Neuronal stem cell (in vitro differentiated cells): Measurements from ENCODE around the gene CD40.

ENCODE experiments used
- DNase-seq: peaks from one replicate; pipeline ENCODE4 v3.0.0-alpha.2; 2013; ENCODE audit warnings: low spot score
- H2AFZ ChIP-seq: one replicate; pipeline ENCODE4 v1.6.1; 2013; ENCODE audit warnings: mild to moderate bottlenecking, low read length, inconsistent platforms
- H2AK5ac ChIP-seq: 2 replicates; pipeline ENCODE4 v1.6.1; 2013; ENCODE audit warnings: low read depth, mild to moderate bottlenecking, inconsistent platforms, low read length, moderate library complexity, mixed read lengths
- H2BK120ac ChIP-seq: 2 replicates; pipeline ENCODE4 v1.6.1; 2013; ENCODE audit warnings: low read depth, mild to moderate bottlenecking, inconsistent platforms, low read length, moderate library complexity, mixed read lengths
- H2BK12ac ChIP-seq: one replicate; pipeline ENCODE4 v1.6.1; 2013; ENCODE audit warnings: low read length, inconsistent platforms
- H2BK15ac ChIP-seq: 2 replicates; pipeline ENCODE4 v1.6.1; 2013; ENCODE audit warnings: mild to moderate bottlenecking, low read length, inconsistent platforms, mixed read lengths
- H2BK5ac ChIP-seq: one replicate; pipeline ENCODE4 v1.6.1; 2013; ENCODE audit warnings: inconsistent platforms, mild to moderate bottlenecking, low read length, moderate library complexity
- H3K14ac ChIP-seq: one replicate; pipeline ENCODE4 v1.6.1; 2013; ENCODE audit warnings: low read length, inconsistent platforms
- H3K18ac ChIP-seq: 2 replicates; pipeline ENCODE4 v1.6.1; 2013; ENCODE audit warnings: low read length, inconsistent platforms
- H3K23ac ChIP-seq: 2 replicates; pipeline ENCODE4 v1.6.1; 2013; ENCODE audit warnings: low read depth, mild to moderate bottlenecking, mixed read lengths, low read length, inconsistent platforms; ENCODE audit not compliant: poor library complexity
- H3K27ac ChIP-seq: replicated peaks from 3 replicates; pipeline ENCODE4 v1.5.1; 2013; ENCODE audit warnings: low read length, inconsistent platforms
- H3K27me3 ChIP-seq, 3 experiments: 2 replicates each; pipeline ENCODE4 v1.6.1; 2013; ENCODE audit warnings: low read length in 3 of 3, mild to moderate bottlenecking in 2 of 3, inconsistent platforms in 1 of 3, low read depth in 1 of 3, mixed read lengths in 1 of 3, moderate library complexity in 1 of 3; ENCODE audit not compliant: control insufficient read depth in 3 of 3, insufficient read depth in 3 of 3
- H3K36me3 ChIP-seq, 2 donors: replicated peaks in 1 of 2; 2 replicates each; pipeline ENCODE4 v1.6.1; 2013; ENCODE audit warnings: low read length in 2 of 2; ENCODE audit not compliant: control insufficient read depth in 2 of 2, insufficient read depth in 2 of 2
- H3K4ac ChIP-seq: 2 replicates; pipeline ENCODE4 v1.6.1; 2013; ENCODE audit warnings: inconsistent platforms, mild to moderate bottlenecking, low read length, moderate library complexity
- H3K4me1 ChIP-seq, 2 donors: 1 replicate in 1 of 2; 2 replicates in 1 of 2; pipeline ENCODE4 v1.6.1; 2013; ENCODE audit warnings: low read length in 2 of 2, low read depth in 1 of 2; ENCODE audit not compliant: control insufficient read depth in 2 of 2, insufficient read depth in 1 of 2
- H3K4me2 ChIP-seq: one replicate; pipeline ENCODE4 v1.6.1; 2013; ENCODE audit warnings: mild to moderate bottlenecking, low read length, inconsistent platforms; ENCODE audit not compliant: insufficient read depth, poor library complexity, severe bottlenecking
- H3K4me3 ChIP-seq, 2 donors: 2 replicates each; pipeline ENCODE4 v1.5.1; 2013; ENCODE audit warnings: low read length in 2 of 2, mild to moderate bottlenecking in 2 of 2, inconsistent platforms in 1 of 2, moderate library complexity in 1 of 2
- H3K79me1 ChIP-seq: one replicate; pipeline ENCODE4 v1.6.1; 2013; ENCODE audit warnings: low read depth, mild to moderate bottlenecking, inconsistent platforms, low read length, moderate library complexity
- H3K9ac ChIP-seq: one replicate; pipeline ENCODE4 v1.6.1; 2013; ENCODE audit warnings: mild to moderate bottlenecking, low read depth, low read length, inconsistent platforms; ENCODE audit not compliant: poor library complexity
- H3K9me3 ChIP-seq, 2 donors: replicated peaks in 1 of 2; 2 replicates each; pipeline versions ENCODE3 to v1.6.1; 2013; ENCODE audit warnings: low read length in 2 of 2, mild to moderate bottlenecking in 2 of 2, inconsistent platforms in 1 of 2, low read depth in 1 of 2, mixed read lengths in 1 of 2, moderate library complexity in 1 of 2; ENCODE audit not compliant: control insufficient read depth in 2 of 2, insufficient read depth in 1 of 2
- H4K8ac ChIP-seq: one replicate; pipeline ENCODE4 v1.6.1; 2013; ENCODE audit warnings: low read depth, mild to moderate bottlenecking, inconsistent platforms, low read length, moderate library complexity
- H4K91ac ChIP-seq: one replicate; pipeline ENCODE4 v1.6.1; 2013; ENCODE audit warnings: low read length, low read depth, mild to moderate bottlenecking, inconsistent platforms; ENCODE audit not compliant: poor library complexity
- WGBS, 2 donors: extraction: QIAGEN DNeasy Blood & Tissue Kit; methylation state at CpG; one replicate each; pipeline ENCODE4 v1.1.7; 2013; ENCODE audit warnings: missing lambda C conversion rate in 2 of 2, mixed read lengths in 1 of 2; ENCODE audit not compliant: insufficient read length in 2 of 2, insufficient replicate concordance in 1 of 2; ENCODE audit errors: extremely low coverage in 2 of 2; 5-methylcytosine and 5-hydroxymethylcytosine counted together

Gene CD40

GRCh38 chr20:46108435-46108841 is 9.7 kb upstream of the CD40 start:
- no peak overlapping the region for H3K9ac ChIP-seq
- no peak overlapping the region for H2BK12ac ChIP-seq
- no peak overlapping the region for H2AK5ac ChIP-seq
- H3K79me1 ChIP-seq: no peaks in the 10 kb centered on the region
- peak overlapping the region; percentile 15 for H3K18ac ChIP-seq
- no peak overlapping the region for H4K8ac ChIP-seq
- no peak overlapping the region for H3K4ac ChIP-seq
- H3K27ac ChIP-seq: no peak overlapping the region
- H2BK120ac ChIP-seq: no peak overlapping the region
- H3K23ac ChIP-seq: no peak overlapping the region
- no peak overlapping the region for H3K4me2 ChIP-seq
- no peak overlapping the region for H3K4me3 ChIP-seq
- no peak overlapping the region for H3K14ac ChIP-seq
- H2AFZ ChIP-seq: no peak overlapping the region
- peaks cover 0 to 3% of the 10 kb centered on the region in 2 donors for H3K9me3 ChIP-seq
- no peak overlapping the region for H4K91ac ChIP-seq
- no peak overlapping the region for H2BK5ac ChIP-seq
- no CpG with 5 or more reads among the region's 5 CpGs for WGBS, 2 donors
- no peak overlapping the region for H2BK15ac ChIP-seq
- H3K27me3 ChIP-seq: peaks cover 0 to 31% (median 5%) of the 10 kb centered on the region in 3 experiments
- no peak for DNase-seq
- H3K36me3 ChIP-seq: no peaks in the 10 kb centered on the region
- H3K4me1 ChIP-seq: no peaks in the 10 kb centered on the region

GRCh38 chr20:46108976-46109375 is 9.1 kb upstream of the CD40 start:
- H4K8ac ChIP-seq: no peak overlapping the region
- peaks cover 0 to 3% of the 10 kb centered on the region in 2 donors for H3K9me3 ChIP-seq
- no peak overlapping the region for H3K4me3 ChIP-seq
- no peak overlapping the region for H2AK5ac ChIP-seq
- no peaks in the 10 kb centered on the region for H3K79me1 ChIP-seq
- H3K4me1 ChIP-seq: no peaks in the 10 kb centered on the region
- H2BK15ac ChIP-seq: no peak overlapping the region
- WGBS, 2 donors: no CpG with 5 or more reads among the region's 14 CpGs
- peaks cover 0 to 36% (median 5%) of the 10 kb centered on the region in 3 experiments for H3K27me3 ChIP-seq
- H3K23ac ChIP-seq: no peak overlapping the region
- no peak overlapping the region for H2BK5ac ChIP-seq
- DNase-seq: no peak
- H3K4ac ChIP-seq: no peak overlapping the region
- H3K36me3 ChIP-seq: no peaks in the 10 kb centered on the region
- H2BK120ac ChIP-seq: no peak overlapping the region
- no peak overlapping the region for H3K27ac ChIP-seq
- H3K9ac ChIP-seq: no peak overlapping the region
- H3K18ac ChIP-seq: no peak overlapping the region
- H4K91ac ChIP-seq: no peak overlapping the region
- no peak overlapping the region for H2AFZ ChIP-seq
- no peak overlapping the region for H3K14ac ChIP-seq
- no peak overlapping the region for H2BK12ac ChIP-seq
- no peak overlapping the region for H3K4me2 ChIP-seq

DNA sequence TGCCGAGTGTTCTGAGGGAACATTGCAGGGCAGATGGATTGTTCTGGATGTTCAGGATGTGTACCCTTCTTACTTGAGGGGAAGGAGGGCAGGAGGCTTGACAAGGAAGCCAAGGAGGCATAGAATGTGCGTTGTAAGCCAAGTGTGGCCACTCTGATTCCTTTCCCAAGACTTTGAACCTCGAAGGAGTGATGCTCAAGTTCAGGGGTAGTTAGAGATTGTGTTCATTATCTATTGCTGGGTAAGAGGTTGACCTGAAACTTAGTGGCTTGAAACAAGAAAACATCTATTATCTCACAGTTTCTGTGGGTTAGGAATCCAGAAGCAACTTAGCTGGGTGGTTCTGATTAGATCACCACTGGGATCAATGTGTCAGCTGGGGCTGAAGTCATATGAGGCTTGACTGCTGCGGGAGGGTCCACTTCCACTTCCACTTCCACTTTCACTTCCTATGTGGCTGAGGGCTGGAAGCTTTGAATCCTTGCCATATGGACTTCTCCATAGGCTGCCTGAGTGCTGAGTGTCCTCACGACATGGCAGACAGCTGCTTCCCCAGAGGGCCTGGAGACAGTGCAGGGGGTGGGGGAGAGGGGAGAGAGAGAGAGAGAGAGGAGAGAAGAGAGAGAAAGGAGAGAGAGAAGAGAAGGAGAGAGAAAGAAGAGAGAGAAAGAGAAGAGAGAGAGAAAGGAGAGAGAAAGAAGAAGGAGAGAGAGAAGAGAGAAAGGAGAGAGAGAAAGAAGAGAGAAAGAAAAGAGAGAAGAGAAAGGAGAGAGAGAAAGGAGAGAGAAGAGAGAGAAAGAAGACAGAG is 6.9 kb upstream of the CD40 start:
- Histone ChIP-seq H2BK12ac (no peak overlapping the region), H2BK120ac (no peak overlapping the region), H3K36me3 (no peaks in the 10 kb centered on the region)

GRCh38 chr20:46111836-46112212 is 6.3 kb upstream of the CD40 start:
- H3K4me2 ChIP-seq: no peak overlapping the region
- H2BK120ac ChIP-seq: no peak overlapping the region
- H2AK5ac ChIP-seq: no peak overlapping the region
- DNase-seq: no peak
- no peaks in the 10 kb centered on the region for H3K4me1 ChIP-seq
- no peaks in the 10 kb centered on the region for H3K9me3 ChIP-seq
- H3K4ac ChIP-seq: no peak overlapping the region
- H2BK15ac ChIP-seq: no peak overlapping the region
- no peak overlapping the region for H3K9ac ChIP-seq
- peaks cover 0 to 54% (median 5%) of the 10 kb centered on the region in 3 experiments for H3K27me3 ChIP-seq
- no peak overlapping the region for H3K23ac ChIP-seq
- H4K8ac ChIP-seq: no peak overlapping the region
- H2BK5ac ChIP-seq: no peak overlapping the region
- H3K27ac ChIP-seq: no peak overlapping the region
- no peak overlapping the region for H3K4me3 ChIP-seq
- H2BK12ac ChIP-seq: no peak overlapping the region
- H4K91ac ChIP-seq: no peak overlapping the region
- no peak overlapping the region for H2AFZ ChIP-seq
- H3K36me3 ChIP-seq: no peaks in the 10 kb centered on the region
- H3K79me1 ChIP-seq: no peaks in the 10 kb centered on the region
- no peak overlapping the region for H3K14ac ChIP-seq
- no peak overlapping the region for H3K18ac ChIP-seq

More for the DNA sequence above, 6.9 kb upstream of the CD40 start:
- no peak overlapping the region for H3K18ac ChIP-seq
- no peaks in the 10 kb centered on the region for H3K9me3 ChIP-seq
- no peak overlapping the region for H3K4me2 ChIP-seq
- H4K91ac ChIP-seq: no peak overlapping the region
- H2AFZ ChIP-seq: no peak overlapping the region
- no CpG with 5 or more reads among the region's 5 CpGs for WGBS, 2 donors
- H3K4me3 ChIP-seq: no peak overlapping the region
- no peaks in the 10 kb centered on the region for H3K4me1 ChIP-seq
- no peak overlapping the region for H2BK15ac ChIP-seq
- H3K79me1 ChIP-seq: no peaks in the 10 kb centered on the region
- no peak overlapping the region for H2AK5ac ChIP-seq
- no peak for DNase-seq
- peaks cover 0 to 53% (median 5%) of the 10 kb centered on the region in 3 experiments for H3K27me3 ChIP-seq
- no peak overlapping the region for H3K27ac ChIP-seq
- no peak overlapping the region for H3K14ac ChIP-seq
- H3K23ac ChIP-seq: no peak overlapping the region
- H3K9ac ChIP-seq: no peak overlapping the region
- H4K8ac ChIP-seq: no peak overlapping the region
- H2BK5ac ChIP-seq: no peak overlapping the region
- no peak overlapping the region for H3K4ac ChIP-seq
